ENCODE measurements around the gene HPX. TPM values are rescaled to one million over a fixed set of nuclear protein-coding genes. Genes with fewer than 3 reads are reported as not detected.
A peak's percentile ranks its signal among the peaks of the same experiment; 100 is the strongest.

Gene HPX
- polyA plus RNA-seq, 4 donors = 0.85 to 5.7 (median 3.3) TPM

DNA sequence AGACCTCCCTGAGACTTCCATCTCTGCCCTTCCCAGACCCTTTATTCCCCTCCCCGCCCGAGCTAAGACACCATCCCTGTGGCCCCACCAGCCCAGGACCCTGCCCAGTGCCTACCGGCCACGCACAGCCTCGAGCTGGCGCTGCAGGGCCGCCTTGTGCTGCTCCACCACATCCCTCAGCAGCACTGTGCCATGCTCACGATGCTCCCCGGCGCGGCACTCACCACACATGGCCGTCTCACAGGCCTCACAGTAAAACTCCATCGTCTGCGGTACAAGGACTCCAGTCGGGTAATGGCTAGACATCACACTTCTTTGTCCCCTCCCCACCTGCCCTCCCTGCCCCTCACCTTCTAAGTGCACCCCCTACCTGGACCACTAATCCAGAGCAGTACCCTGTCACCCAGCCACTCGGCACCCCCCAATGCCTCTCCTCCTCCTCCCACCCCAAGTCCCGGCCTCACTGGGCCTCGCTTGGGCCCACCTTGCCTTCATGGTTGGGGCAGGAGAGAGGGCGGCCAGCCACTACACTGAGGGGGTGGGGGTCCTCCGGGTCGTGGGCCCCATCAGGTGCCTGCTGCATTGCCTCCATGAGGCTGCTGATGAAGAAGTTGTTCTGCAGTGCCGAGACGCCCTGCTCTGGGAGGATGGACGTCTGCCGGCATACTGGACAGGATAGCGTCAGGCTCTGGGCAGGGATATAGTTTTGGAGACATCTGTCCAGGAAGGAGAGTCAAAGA is 17.0 kb upstream of the HPX start:
- no peaks in the 10 kb centered on the region for H3K9me3 ChIP-seq (ENCODE audit: control insufficient read depth in 2 of 2, insufficient read depth in 1 of 2, low read depth in 1 of 2, low read length in 1 of 2)
- H3K27me3 ChIP-seq (ENCODE audit: control insufficient read depth in 3 of 3, insufficient read depth in 3 of 3, low read length in 3 of 3) = no peaks in the 10 kb centered on the region
- H3K4me3 ChIP-seq (ENCODE audit: low read depth in 1 of 3, low read length in 3 of 3) = no peak overlapping the region
- H3K27ac ChIP-seq (ENCODE audit: low read depth in 1 of 3, low read length in 2 of 3) = peak overlapping the region in 1 of 3 donors; percentile 46
- 93 to 94% (median 93%) methylated on average over 26 of the region's 26 CpGs for WGBS, 3 donors
- H3K36me3 ChIP-seq (ENCODE audit: control insufficient read depth in 3 of 3, insufficient read depth in 2 of 3, low read depth in 1 of 3, low read length in 3 of 3) = peaks cover 6 to 63% (median 22%) of the 10 kb centered on the region in 3 donors
- H3K4me1 ChIP-seq (ENCODE audit: control insufficient read depth in 3 of 3, insufficient read depth in 2 of 3, low read depth in 1 of 3, low read length in 2 of 3) = peaks cover 0 to 26% (median 4%) of the 10 kb centered on the region in 3 donors
- DNase-seq = no peak
- FAIRE-seq = no peak

DNA sequence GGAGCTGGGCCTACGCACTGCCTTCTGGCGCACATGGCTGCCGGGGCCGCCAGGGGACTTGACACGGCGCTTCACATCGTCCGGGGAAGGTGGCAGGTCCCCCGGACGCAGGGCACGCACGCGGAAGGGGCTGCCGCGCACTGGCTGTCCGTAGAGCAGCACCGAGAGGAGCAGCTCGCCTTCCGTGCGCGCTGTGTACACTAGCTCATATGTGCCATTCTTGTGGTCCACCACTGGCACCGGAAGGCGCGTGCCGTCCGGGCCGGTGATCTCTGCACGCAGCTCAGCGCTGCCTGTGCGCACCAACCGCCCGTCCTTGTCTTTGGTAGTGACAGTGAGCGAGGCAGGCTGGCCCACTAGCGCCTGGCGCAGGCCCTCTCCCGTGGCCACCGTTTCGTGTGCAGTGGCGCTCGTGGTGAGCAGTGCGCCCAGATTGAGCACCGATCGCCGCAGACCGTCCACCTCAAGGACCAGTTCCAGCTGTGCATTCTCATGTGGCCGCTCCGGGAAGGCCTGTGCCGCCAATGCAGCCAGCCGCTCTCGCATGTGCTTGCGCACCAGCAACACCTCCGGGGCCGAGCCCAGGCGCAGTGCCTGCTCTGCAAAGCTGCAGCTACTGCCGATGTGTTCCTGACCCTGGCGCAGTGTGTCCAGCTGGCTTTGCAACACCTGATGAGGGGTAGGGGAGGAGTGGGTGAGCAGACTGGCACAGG is 15.7 kb upstream of the HPX start:
- Histone ChIP-seq H3K4me3 (ENCODE audit: low read depth in 1 of 3, low read length in 3 of 3) (no peak overlapping the region), H3K27me3 (ENCODE audit: control insufficient read depth in 3 of 3, insufficient read depth in 3 of 3, low read length in 3 of 3) (no peaks in the 10 kb centered on the region), H3K27ac (ENCODE audit: low read depth in 1 of 3, low read length in 2 of 3) (no peak overlapping the region), H3K4me1 (ENCODE audit: control insufficient read depth in 3 of 3, insufficient read depth in 2 of 3, low read depth in 1 of 3, low read length in 2 of 3) (peaks cover 0 to 26% (median 4%) of the 10 kb centered on the region in 3 donors), H3K9me3 (ENCODE audit: control insufficient read depth in 2 of 2, insufficient read depth in 1 of 2, low read depth in 1 of 2, low read length in 1 of 2) (no peaks in the 10 kb centered on the region), H3K36me3 (ENCODE audit: control insufficient read depth in 3 of 3, insufficient read depth in 2 of 3, low read depth in 1 of 3, low read length in 3 of 3) (peaks cover 10 to 66% (median 23%) of the 10 kb centered on the region in 3 donors)
- 96 to 97% (median 97%) methylated on average over 56 of the region's 56 CpGs for WGBS, 3 donors
- FAIRE-seq (no peak), DNase-seq (no peak)

DNA sequence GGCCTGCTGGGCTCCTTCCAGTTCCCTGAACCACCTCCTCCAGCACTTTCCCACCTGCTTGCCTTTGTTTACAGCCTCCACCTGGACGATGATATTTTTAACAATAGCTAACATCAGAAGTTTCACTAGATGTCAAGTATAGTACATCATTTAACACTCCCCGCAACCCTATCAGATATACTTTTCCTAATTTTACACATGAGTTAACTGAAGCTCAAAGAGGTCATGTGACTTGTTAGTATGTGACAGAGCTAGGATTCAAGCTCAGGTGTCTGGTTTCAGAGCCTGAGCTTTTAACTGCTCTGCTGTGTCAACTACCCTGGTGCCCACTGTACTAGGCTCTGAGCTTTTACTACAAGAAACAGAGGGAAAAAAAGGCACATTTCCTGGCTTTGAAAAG is 14.3 kb upstream of the HPX start:
- DNase-seq = no peak
- 53 to 79% (median 77%) methylated on average over 2 of the region's 2 CpGs for WGBS, 3 donors
- H3K4me1 ChIP-seq (ENCODE audit: control insufficient read depth in 3 of 3, insufficient read depth in 2 of 3, low read depth in 1 of 3, low read length in 2 of 3) = peaks cover 0 to 22% (median 4%) of the 10 kb centered on the region in 3 donors
- H3K27ac ChIP-seq (ENCODE audit: low read depth in 1 of 3, low read length in 2 of 3) = no peak overlapping the region
- no peak for FAIRE-seq
- no peaks in the 10 kb centered on the region for H3K9me3 ChIP-seq (ENCODE audit: control insufficient read depth in 2 of 2, insufficient read depth in 1 of 2, low read depth in 1 of 2, low read length in 1 of 2)
- peaks cover 10 to 69% (median 29%) of the 10 kb centered on the region in 3 donors for H3K36me3 ChIP-seq (ENCODE audit: control insufficient read depth in 3 of 3, insufficient read depth in 2 of 3, low read depth in 1 of 3, low read length in 3 of 3)
- H3K4me3 ChIP-seq (ENCODE audit: low read depth in 1 of 3, low read length in 3 of 3) = no peak overlapping the region
- H3K27me3 ChIP-seq (ENCODE audit: control insufficient read depth in 3 of 3, insufficient read depth in 3 of 3, low read length in 3 of 3) = no peaks in the 10 kb centered on the region

DNA sequence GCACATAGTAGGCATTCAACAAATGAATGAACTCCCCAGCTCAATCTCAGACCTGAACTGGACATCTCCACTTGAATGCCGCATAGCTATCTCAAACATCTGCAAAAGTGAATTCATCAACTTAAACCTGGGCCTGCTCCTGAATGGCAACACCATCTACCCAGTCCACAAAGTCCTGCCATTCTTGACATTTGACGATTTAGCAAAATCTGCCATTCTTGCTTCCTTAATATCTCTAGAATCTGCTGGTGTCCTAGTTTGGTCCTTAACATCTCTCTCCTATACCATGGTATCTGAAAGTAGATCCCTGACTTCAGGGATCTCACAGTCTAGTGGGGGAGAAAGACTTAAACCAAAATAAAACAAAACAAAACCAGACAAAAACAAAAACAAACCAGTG is 12.4 kb upstream of the HPX start:
- Histone ChIP-seq H3K4me1 (ENCODE audit: control insufficient read depth in 3 of 3, insufficient read depth in 2 of 3, low read depth in 1 of 3, low read length in 2 of 3) (peaks cover 0 to 4% (median 0%) of the 10 kb centered on the region in 3 donors), H3K4me3 (ENCODE audit: low read depth in 1 of 3, low read length in 3 of 3) (no peak overlapping the region), H3K27me3 (ENCODE audit: control insufficient read depth in 3 of 3, insufficient read depth in 3 of 3, low read length in 3 of 3) (no peaks in the 10 kb centered on the region), H3K9me3 (ENCODE audit: control insufficient read depth in 2 of 2, insufficient read depth in 1 of 2, low read depth in 1 of 2, low read length in 1 of 2) (no peaks in the 10 kb centered on the region), H3K36me3 (ENCODE audit: control insufficient read depth in 3 of 3, insufficient read depth in 2 of 3, low read depth in 1 of 3, low read length in 3 of 3) (peaks cover 13 to 82% (median 42%) of the 10 kb centered on the region in 3 donors), H3K27ac (ENCODE audit: low read depth in 1 of 3, low read length in 2 of 3) (no peak overlapping the region)
- no peak for DNase-seq
- WGBS, 3 donors = 94 to 98% (median 97%) methylated on average over 2 of the region's 2 CpGs
- FAIRE-seq = no peak

DNA sequence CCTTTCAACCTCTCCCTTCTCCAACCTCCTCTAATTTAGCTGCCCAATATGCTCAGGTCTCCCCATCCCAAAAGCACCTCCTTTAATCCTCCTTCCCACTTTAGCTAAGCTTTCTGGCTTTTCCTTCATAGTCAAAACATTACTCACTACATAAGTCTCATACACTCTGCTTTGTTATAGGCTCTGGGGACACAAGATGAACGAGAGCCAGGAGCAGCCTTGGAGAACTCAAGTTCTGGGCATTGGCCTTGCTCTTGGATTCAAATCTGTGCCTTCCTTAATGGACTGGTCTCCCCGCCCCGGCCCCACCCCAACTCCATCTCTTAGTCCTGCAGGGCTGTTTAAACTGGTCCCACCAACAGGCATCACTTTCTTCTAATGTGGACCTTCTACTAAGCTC is 11.4 kb upstream of the HPX start:
- Histone ChIP-seq H3K4me3 (ENCODE audit: low read depth in 1 of 3, low read length in 3 of 3) (no peak overlapping the region), H3K27me3 (ENCODE audit: control insufficient read depth in 3 of 3, insufficient read depth in 3 of 3, low read length in 3 of 3) (no peaks in the 10 kb centered on the region), H3K27ac (ENCODE audit: low read depth in 1 of 3, low read length in 2 of 3) (no peak overlapping the region), H3K36me3 (ENCODE audit: control insufficient read depth in 3 of 3, insufficient read depth in 2 of 3, low read depth in 1 of 3, low read length in 3 of 3) (peaks cover 13 to 74% (median 38%) of the 10 kb centered on the region in 3 donors), H3K9me3 (ENCODE audit: control insufficient read depth in 2 of 2, insufficient read depth in 1 of 2, low read depth in 1 of 2, low read length in 1 of 2) (no peaks in the 10 kb centered on the region), H3K4me1 (ENCODE audit: control insufficient read depth in 3 of 3, insufficient read depth in 2 of 3, low read depth in 1 of 3, low read length in 2 of 3) (no peaks in the 10 kb centered on the region)
- DNase-seq (no peak), FAIRE-seq (no peak)
- WGBS, 3 donors = 85 to 88% (median 86%) methylated on average over 3 of the region's 3 CpGs

DNA sequence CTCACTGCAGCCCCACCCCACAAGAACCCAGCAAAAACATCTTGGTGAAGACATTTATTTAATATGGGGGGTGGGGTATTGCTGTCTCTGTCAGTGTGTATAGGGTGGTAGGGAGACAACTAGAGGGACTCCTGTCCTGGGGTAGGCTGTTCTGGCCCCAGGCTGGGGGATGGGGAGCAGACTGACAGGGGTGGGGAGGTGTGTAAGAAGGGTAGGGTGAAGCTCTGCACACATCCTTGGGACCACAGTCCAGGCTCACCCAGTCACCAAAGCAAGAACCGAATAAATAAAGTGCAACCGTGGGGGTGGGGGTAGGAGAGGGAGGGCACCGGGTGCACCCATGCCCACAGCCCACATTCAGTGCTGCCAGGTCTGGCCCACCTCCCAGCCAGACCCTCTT is 7.8 kb upstream of the HPX start:
- Histone ChIP-seq H3K27me3 (ENCODE audit: control insufficient read depth in 3 of 3, insufficient read depth in 3 of 3, low read length in 3 of 3) (no peaks in the 10 kb centered on the region), H3K4me3 (ENCODE audit: low read depth in 1 of 3, low read length in 3 of 3) (no peak overlapping the region), H3K36me3 (ENCODE audit: control insufficient read depth in 3 of 3, insufficient read depth in 2 of 3, low read depth in 1 of 3, low read length in 3 of 3) (peaks cover 7 to 43% (median 27%) of the 10 kb centered on the region in 3 donors), H3K27ac (ENCODE audit: low read depth in 1 of 3, low read length in 2 of 3) (no peak overlapping the region), H3K4me1 (ENCODE audit: control insufficient read depth in 3 of 3, insufficient read depth in 2 of 3, low read depth in 1 of 3, low read length in 2 of 3) (no peaks in the 10 kb centered on the region), H3K9me3 (ENCODE audit: control insufficient read depth in 2 of 2, insufficient read depth in 1 of 2, low read depth in 1 of 2, low read length in 1 of 2) (no peaks in the 10 kb centered on the region)
- DNase-seq (no peak), FAIRE-seq (no peak)
- WGBS, 3 donors = 81 to 91% (median 87%) methylated on average over 3 of the region's 3 CpGs

DNA sequence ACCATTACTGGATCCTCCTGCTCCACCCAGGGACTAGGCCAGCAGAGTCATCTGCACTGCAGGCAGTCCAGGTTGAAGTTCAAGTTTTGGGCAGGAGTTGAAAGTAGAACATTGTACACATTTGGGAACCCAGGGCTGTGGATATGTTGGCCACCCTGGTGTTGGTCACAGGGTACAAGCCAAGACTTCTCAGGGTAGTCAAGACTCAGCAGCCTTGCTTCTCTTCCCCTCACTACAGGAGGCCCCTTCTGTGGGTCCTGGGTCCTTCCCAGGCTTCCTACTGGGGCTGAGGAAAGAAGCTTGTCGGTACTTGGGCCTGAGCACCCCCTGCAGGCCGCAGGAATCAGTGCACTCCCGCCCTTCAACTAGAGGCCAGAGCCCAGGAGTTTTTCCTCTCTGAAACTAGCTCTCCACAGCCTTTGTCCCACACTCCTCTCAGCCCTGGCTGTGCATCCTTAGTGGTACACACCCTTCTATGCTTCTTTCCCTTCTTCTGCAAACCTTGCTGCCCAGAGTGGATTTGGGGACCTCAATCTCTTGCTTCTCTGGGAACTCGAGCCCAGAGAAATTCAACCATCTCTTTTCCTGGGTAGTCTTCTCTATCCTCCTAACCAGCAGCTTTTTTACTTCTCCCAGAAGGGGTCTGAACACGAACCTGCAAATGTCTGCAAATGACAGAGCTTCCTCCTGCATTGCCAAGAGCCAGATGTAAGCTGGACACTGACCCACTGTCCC is 2.6 kb upstream of the HPX start:
- FAIRE-seq = no peak
- Histone ChIP-seq H3K27ac (ENCODE audit: low read depth in 1 of 3, low read length in 2 of 3) (no peak overlapping the region), H3K4me1 (ENCODE audit: control insufficient read depth in 3 of 3, insufficient read depth in 2 of 3, low read depth in 1 of 3, low read length in 2 of 3) (peaks cover 0 to 20% (median 0%) of the 10 kb centered on the region in 3 donors)

DNA sequence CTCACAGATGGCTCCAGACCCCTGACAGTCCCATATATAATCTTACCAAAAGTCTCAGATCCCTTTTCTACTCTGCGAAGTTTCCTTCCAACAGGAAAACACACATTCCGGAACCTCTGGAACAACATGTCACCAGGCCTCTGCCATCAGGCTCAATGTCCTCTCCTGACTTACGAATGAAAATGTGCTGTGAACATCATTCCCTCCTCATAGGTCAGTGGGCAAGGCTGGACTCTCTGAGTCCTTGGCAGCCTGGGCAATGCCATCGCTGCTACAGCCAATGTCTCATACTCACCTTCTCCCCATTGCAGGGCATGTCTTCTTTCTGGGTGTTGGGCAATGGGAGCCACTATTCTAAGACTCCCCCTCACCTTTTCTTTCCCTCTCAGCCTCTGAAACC is 1.7 kb upstream of the HPX start:
- peaks cover 0 to 4% (median 0%) of the 10 kb centered on the region in 3 donors for H3K36me3 ChIP-seq (ENCODE audit: control insufficient read depth in 3 of 3, insufficient read depth in 2 of 3, low read depth in 1 of 3, low read length in 3 of 3)
- peaks cover 0 to 20% (median 0%) of the 10 kb centered on the region in 3 donors for H3K4me1 ChIP-seq (ENCODE audit: control insufficient read depth in 3 of 3, insufficient read depth in 2 of 3, low read depth in 1 of 3, low read length in 2 of 3)
- H3K4me3 ChIP-seq (ENCODE audit: low read depth in 1 of 3, low read length in 3 of 3) = no peak overlapping the region
- FAIRE-seq (no peak), DNase-seq (no peak)
- no peaks in the 10 kb centered on the region for H3K9me3 ChIP-seq (ENCODE audit: control insufficient read depth in 2 of 2, insufficient read depth in 1 of 2, low read depth in 1 of 2, low read length in 1 of 2)
- H3K27me3 ChIP-seq (ENCODE audit: control insufficient read depth in 3 of 3, insufficient read depth in 3 of 3, low read length in 3 of 3) = no peaks in the 10 kb centered on the region
- H3K27ac ChIP-seq (ENCODE audit: low read depth in 1 of 3, low read length in 2 of 3) = no peak overlapping the region
- WGBS, 3 donors = 88 to 98% (median 98%) methylated on average over 4 of the region's 4 CpGs

More for the DNA sequence above, 2.6 kb upstream of the HPX start:
- Histone ChIP-seq H3K4me3 (ENCODE audit: low read depth in 1 of 3, low read length in 3 of 3) (no peak overlapping the region), H3K9me3 (ENCODE audit: control insufficient read depth in 2 of 2, insufficient read depth in 1 of 2, low read depth in 1 of 2, low read length in 1 of 2) (no peaks in the 10 kb centered on the region), H3K27me3 (ENCODE audit: control insufficient read depth in 3 of 3, insufficient read depth in 3 of 3, low read length in 3 of 3) (no peaks in the 10 kb centered on the region), H3K36me3 (ENCODE audit: control insufficient read depth in 3 of 3, insufficient read depth in 2 of 3, low read depth in 1 of 3, low read length in 3 of 3) (peaks cover 0 to 8% (median under 1%) of the 10 kb centered on the region in 3 donors)
- WGBS, 3 donors = 29 to 33% (median 30%) methylated on average over 5 of the region's 5 CpGs
- peak; percentile 56 to 68 for DNase-seq
